Peyer's patch (tissue), 4 donors: ENCODE measurements around the gene KCNJ9.

ENCODE experiments used
- POLR2A ChIP-seq, 2 donors: fragments of 450-650 bp; IDR thresholded peaks; one replicate each; pipeline ENCODE4 v1.5.1; 2017; ENCODE audit warnings: antibody characterized with exemption in 2 of 2, mild to moderate bottlenecking in 2 of 2, moderate library complexity in 2 of 2
- TF ChIP-seq, protein P1 (sequence below), 6 experiments: fragments of 450-650 bp in 4 of 6; fragments of 200-600 bp in 2 of 6; sonication (generic) in 1 of 6; IDR thresholded peaks; one replicate each; pipeline ENCODE4 v1.5.1; 2017 to 2019; ENCODE audit warnings: antibody characterized with exemption in 6 of 6, mild to moderate bottlenecking in 3 of 6, moderate library complexity in 1 of 6

DNA sequence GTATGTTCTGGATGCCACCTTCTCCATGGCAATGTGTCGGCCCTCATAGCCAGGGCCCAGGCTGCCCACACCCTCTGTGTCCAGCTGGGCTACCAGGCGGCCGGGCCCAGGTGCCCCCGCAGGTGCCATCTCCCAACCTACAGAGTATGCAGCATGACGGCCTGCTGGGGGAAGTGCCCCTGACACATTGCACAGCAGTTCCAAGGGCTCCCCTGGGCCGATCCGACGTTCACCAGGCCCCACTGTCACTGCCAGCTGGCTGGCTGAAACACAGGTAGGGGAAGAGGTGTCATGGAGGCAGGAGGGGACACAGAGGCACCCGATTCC lies 11.7 kb downstream of the KCNJ9 start:
- TF ChIP-seq, protein P1, sequence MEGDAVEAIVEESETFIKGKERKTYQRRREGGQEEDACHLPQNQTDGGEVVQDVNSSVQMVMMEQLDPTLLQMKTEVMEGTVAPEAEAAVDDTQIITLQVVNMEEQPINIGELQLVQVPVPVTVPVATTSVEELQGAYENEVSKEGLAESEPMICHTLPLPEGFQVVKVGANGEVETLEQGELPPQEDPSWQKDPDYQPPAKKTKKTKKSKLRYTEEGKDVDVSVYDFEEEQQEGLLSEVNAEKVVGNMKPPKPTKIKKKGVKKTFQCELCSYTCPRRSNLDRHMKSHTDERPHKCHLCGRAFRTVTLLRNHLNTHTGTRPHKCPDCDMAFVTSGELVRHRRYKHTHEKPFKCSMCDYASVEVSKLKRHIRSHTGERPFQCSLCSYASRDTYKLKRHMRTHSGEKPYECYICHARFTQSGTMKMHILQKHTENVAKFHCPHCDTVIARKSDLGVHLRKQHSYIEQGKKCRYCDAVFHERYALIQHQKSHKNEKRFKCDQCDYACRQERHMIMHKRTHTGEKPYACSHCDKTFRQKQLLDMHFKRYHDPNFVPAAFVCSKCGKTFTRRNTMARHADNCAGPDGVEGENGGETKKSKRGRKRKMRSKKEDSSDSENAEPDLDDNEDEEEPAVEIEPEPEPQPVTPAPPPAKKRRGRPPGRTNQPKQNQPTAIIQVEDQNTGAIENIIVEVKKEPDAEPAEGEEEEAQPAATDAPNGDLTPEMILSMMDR (IDR thresholded peaks at IDR 0.05), result no peak
- no peak for TF ChIP-seq POLR2A (IDR thresholded peaks at IDR 0.05)
